Cardiac muscle cell (in vitro differentiated cells and primary cell): ENCODE measurements around the gene BPIFB2. TPM values are rescaled to one million over a fixed set of nuclear protein-coding genes. Genes with fewer than 3 reads are reported as not detected.
A peak's percentile ranks its signal among the peaks of the same experiment; 100 is the strongest.

Experiments used
- DNase-seq, 2 donors: peaks; one replicate each; pipeline versions ENCODE4 v3.0.0 to v3.0.0-alpha.2; 2010 to 2017; ENCODE audit warnings: low read depth in 1 of 2, low spot score in 1 of 2
- H3K27ac ChIP-seq: fragments of 200-600 bp; sonication (generic); 2 replicates; pipeline ENCODE4 v1.5.1; 2016
- H3K27me3 ChIP-seq: fragments of 200-600 bp; sonication (generic); 2 replicates; pipeline ENCODE4 v1.6.0; 2016; ENCODE audit warnings: control low read depth
- H3K36me3 ChIP-seq: fragments of 200-600 bp; sonication (generic); 2 replicates; pipeline ENCODE4 v1.5.1; 2016; ENCODE audit warnings: control low read depth
- H3K4me1 ChIP-seq: fragments of 200-600 bp; sonication (generic); 2 replicates; pipeline ENCODE4 v1.8.1; 2017; ENCODE audit warnings: low read depth, mild to moderate bottlenecking, mixed run types
- H3K4me3 ChIP-seq: fragments of 200-600 bp; sonication (generic); 2 replicates; pipeline ENCODE4 v1.5.1; 2016; ENCODE audit warnings: mild to moderate bottlenecking
- H3K9me3 ChIP-seq: fragments of 200-600 bp; sonication (generic); 2 replicates; pipeline ENCODE4 v1.5.1; 2017; ENCODE audit warnings: low read depth, mild to moderate bottlenecking, control low read depth
- CTCF ChIP-seq: IDR thresholded peaks from 2 replicates; pipeline ENCODE4 v1.5.1; 2012; ENCODE audit warnings: low read depth, mild to moderate bottlenecking, low read length
- polyA plus RNA-seq: library from polyadenylated mRNA; unstranded; fragments of >200 nt; fragmentation: Nextera tagmentation; extraction: Ambion mirVana; gene quantifications from 2 replicates; pipeline ENCODE4 v1.2.1, GENCODE V29; 2016
- total RNA-seq: library from RNA; depleted of rRNA; stranded (reverse); fragments of >200 nt; gene quantifications from 2 replicates; pipeline ENCODE4 v1.2.3, GENCODE V29; 2016

Gene BPIFB2
- total and polyA plus RNA-seq, 2 experiments from 2014 or later = not detected

- Histone ChIP-seq H3K4me1 (peaks cover 16% of the 10 kb centered on the region), H3K4me3 (no peak overlapping the region), H3K27ac (no peak overlapping the region), H3K9me3 (no peaks in the 10 kb centered on the region), H3K36me3 (no peaks in the 10 kb centered on the region), H3K27me3 (no peaks in the 10 kb centered on the region)
- TF ChIP-seq CTCF = no peak
- no peak for DNase-seq
Observed at GRCh38 chr20:32969356-32970114, 38.0 kb upstream of the BPIFB2 start.

- DNase-seq = no peak
- no peaks in the 10 kb centered on the region for H3K27me3 ChIP-seq
Observed at GRCh38 chr20:32970115-32970972, 37.2 kb upstream of the BPIFB2 start.

GRCh38 chr20:32970973-32971300 is 36.6 kb upstream of the BPIFB2 start:
- TF ChIP-seq CTCF = no peak
- no peak overlapping the region for H3K4me3 ChIP-seq
- H3K36me3 ChIP-seq = no peaks in the 10 kb centered on the region
- peaks cover 16% of the 10 kb centered on the region for H3K4me1 ChIP-seq
- no peaks in the 10 kb centered on the region for H3K9me3 ChIP-seq
- DNase-seq = no peak
- H3K27me3 ChIP-seq = no peaks in the 10 kb centered on the region
- H3K27ac ChIP-seq = peak overlapping the region; percentile 96

More at GRCh38 chr20:32970115-32970972, 37.2 kb upstream of the BPIFB2 start:
- Histone ChIP-seq H3K4me1 (peaks cover 16% of the 10 kb centered on the region), H3K36me3 (no peaks in the 10 kb centered on the region), H3K27ac (peak overlapping the region; percentile 96), H3K9me3 (no peaks in the 10 kb centered on the region), H3K4me3 (no peak overlapping the region)
- TF ChIP-seq CTCF = no peak

- Histone ChIP-seq H3K4me3 (no peak overlapping the region), H3K36me3 (no peaks in the 10 kb centered on the region), H3K9me3 (no peaks in the 10 kb centered on the region), H3K4me1 (peaks cover 16% of the 10 kb centered on the region), H3K27ac (peak overlapping the region; percentile 96), H3K27me3 (no peaks in the 10 kb centered on the region)
- no peak for TF ChIP-seq CTCF
- peak in 1 of 2 donors; percentile 69 for DNase-seq
Observed at GRCh38 chr20:32971703-32972161, 35.8 kb upstream of the BPIFB2 start.

GRCh38 chr20:32972181-32973076 is 35.1 kb upstream of the BPIFB2 start:
- Histone ChIP-seq H3K27ac (peak overlapping the region; percentile 96), H3K9me3 (no peaks in the 10 kb centered on the region), H3K36me3 (no peaks in the 10 kb centered on the region), H3K4me3 (no peak overlapping the region), H3K4me1 (peaks cover 16% of the 10 kb centered on the region), H3K27me3 (no peaks in the 10 kb centered on the region)
- no peak for DNase-seq
- TF ChIP-seq CTCF = no peak
